Caco-2 (cell line): Measurements from ENCODE around the gene NIM1K. TPM values are rescaled to one million over a fixed set of nuclear protein-coding genes. Genes with fewer than 3 reads are reported as not detected.

Source experiments
- BruUV-seq: library from RNA; stranded (reverse); fragments of 400-500 nt; replicated peaks from 2 replicates; lab custom pipeline; 2021; lab: Mats Ljungman, UMichigan
- CTCF ChIA-PET: fragments of 300-600 bp; sonication (Branson Sonifier 250); formaldehyde crosslinking; loops from one replicate; lab custom pipeline; 2022; ENCODE audit warnings: antibody characterized with exemption; lab: Charles Lee
- POLR2A ChIA-PET: fragments of 300-600 bp; sonication (Branson Sonifier 250); formaldehyde crosslinking; loops from one replicate; lab custom pipeline; 2022; ENCODE audit warnings: antibody characterized with exemption; lab: Charles Lee
- DNase-seq, 2 experiments: peaks; one replicate each; pipeline versions ENCODE4 v3.0.0 to v3.0.0-alpha.2; 2020 to 2022
- H3K27me3 ChIP-seq: replicated peaks from 2 replicates; pipeline ENCODE4 v1.6.0; 2011; ENCODE audit warnings: low read length; ENCODE audit not compliant: control insufficient read depth, insufficient read depth
- H3K36me3 ChIP-seq: 2 replicates; pipeline ENCODE4 v1.5.1; 2011; ENCODE audit warnings: low read length; ENCODE audit not compliant: control insufficient read depth, insufficient read depth
- H3K4me1 ChIP-seq: fragments of 250-450 bp; sonication (Bioruptor Pico); 2 replicates; pipeline ENCODE4 v1.5.1; 2020; ENCODE audit warnings: mild to moderate bottlenecking
- H3K4me3 ChIP-seq: 2 replicates; pipeline ENCODE4 v1.5.1; 2011; ENCODE audit warnings: low read depth, mild to moderate bottlenecking, control low read depth, low read length
- H3K9me3 ChIP-seq: fragments of 250-450 bp; sonication (Bioruptor Pico); 2 replicates; pipeline ENCODE4 v1.5.1; 2020; ENCODE audit warnings: mild to moderate bottlenecking, moderate library complexity
- H3K27ac Mint-ChIP-seq: one replicate; pipeline ENCODE4 v1.8.0; 2022; ENCODE audit warnings: mixed read lengths; ENCODE audit not compliant: unreplicated experiment
- H3K27me3 Mint-ChIP-seq: one replicate; pipeline ENCODE4 v1.8.0; 2022; ENCODE audit warnings: mixed read lengths; ENCODE audit not compliant: insufficient read depth, unreplicated experiment
- H3K36me3 Mint-ChIP-seq: one replicate; pipeline ENCODE4 v1.8.0; 2022; ENCODE audit warnings: mild to moderate bottlenecking, mixed read lengths; ENCODE audit not compliant: insufficient read depth, unreplicated experiment
- H3K4me1 Mint-ChIP-seq: one replicate; pipeline ENCODE4 v1.8.0; 2022; ENCODE audit warnings: low read depth, mixed read lengths; ENCODE audit not compliant: unreplicated experiment
- H3K4me3 Mint-ChIP-seq: one replicate; pipeline ENCODE4 v1.8.0; 2022; ENCODE audit warnings: mild to moderate bottlenecking, moderate library complexity, mixed read lengths; ENCODE audit not compliant: unreplicated experiment
- H3K9me3 Mint-ChIP-seq: one replicate; pipeline ENCODE4 v1.8.0; 2022; ENCODE audit warnings: mixed read lengths; ENCODE audit not compliant: unreplicated experiment
- CTCF ChIP-seq, 2 experiments: fragments of 200-600 bp in 1 of 2; IDR thresholded peaks; 1 replicate in 1 of 2; 2 replicates in 1 of 2; pipeline versions ENCODE4 v1.5.1 to v1.8.0; 2011 to 2022; ENCODE audit warnings: antibody characterized with exemption in 1 of 2, control low read depth in 1 of 2, inconsistent platforms in 1 of 2, low read depth in 1 of 2, low read length in 1 of 2, mild to moderate bottlenecking in 1 of 2, moderate library complexity in 1 of 2; ENCODE audit not compliant: insufficient read depth in 1 of 2, severe bottlenecking in 1 of 2, unreplicated experiment in 1 of 2
- intact Hi-C: fragments of 100-400 bp; cut with micrococcal nuclease; formaldehyde crosslinking; loops from one replicate; pipeline ENCODE4 v1.10.0; 2022; ENCODE audit not compliant: unreplicated experiment
- total RNA-seq: library from RNA; stranded (reverse); gene quantifications from 2 replicates; pipeline ENCODE4 v1.2.3, GENCODE V29; 2022

NIM1K gene
- total RNA-seq, 1 experiment from 2014 or later = not detected

- TF ChIP-seq CTCF (IDR thresholded peaks at IDR 0.05; ENCODE audit: insufficient read depth in 1 of 2, low read depth in 1 of 2, low read length in 1 of 2, severe bottlenecking in 1 of 2, unreplicated experiment in 1 of 2) = no peak
- no peak overlapping the region for H3K4me3 ChIP-seq
- H3K4me3 Mint-ChIP-seq = no peak overlapping the region
- intact Hi-C loops = no loop called here
- POLR2A ChIA-PET = no interaction called here
- no peaks in the 10 kb centered on the region for H3K9me3 Mint-ChIP-seq
- CTCF ChIA-PET = no interaction called here
- no peaks in the 10 kb centered on the region for H3K4me1 Mint-ChIP-seq
- H3K27ac Mint-ChIP-seq = no peak overlapping the region
- no peaks in the 10 kb centered on the region for H3K4me1 ChIP-seq
- BruUV-seq = no TSS peak
- peaks cover 9% of the 10 kb centered on the region for H3K27me3 Mint-ChIP-seq
- H3K27me3 ChIP-seq = no peaks in the 10 kb centered on the region
- DNase-seq = no peak
- H3K9me3 ChIP-seq = no peaks in the 10 kb centered on the region
- H3K36me3 ChIP-seq = no peaks in the 10 kb centered on the region
- no peaks in the 10 kb centered on the region for H3K36me3 Mint-ChIP-seq
Observed at GRCh38 chr5:43244823-43245565, 53.0 kb downstream of the NIM1K start.

- BruUV-seq = no TSS peak
- no peak for TF ChIP-seq CTCF (IDR thresholded peaks at IDR 0.05; ENCODE audit: insufficient read depth in 1 of 2, low read depth in 1 of 2, low read length in 1 of 2, severe bottlenecking in 1 of 2, unreplicated experiment in 1 of 2)
- no peaks in the 10 kb centered on the region for H3K4me1 ChIP-seq
- no peaks in the 10 kb centered on the region for H3K36me3 ChIP-seq
- intact Hi-C loops = no loop called here
- POLR2A ChIA-PET = no interaction called here
- Mint-ChIP-seq H3K27me3 (peaks cover 6% of the 10 kb centered on the region), H3K27ac (no peak overlapping the region), H3K4me3 (no peak overlapping the region), H3K9me3 (no peaks in the 10 kb centered on the region), H3K4me1 (no peaks in the 10 kb centered on the region), H3K36me3 (no peaks in the 10 kb centered on the region)
- H3K27me3 ChIP-seq = no peaks in the 10 kb centered on the region
- CTCF ChIA-PET = no interaction called here
- H3K4me3 ChIP-seq = no peak overlapping the region
- H3K9me3 ChIP-seq = no peaks in the 10 kb centered on the region
- no peak for DNase-seq
Observed at GRCh38 chr5:43245724-43246385, 53.8 kb downstream of the NIM1K start.

- no peaks in the 10 kb centered on the region for H3K9me3 Mint-ChIP-seq
- H3K27ac Mint-ChIP-seq = no peak overlapping the region
- no peak for DNase-seq
- no peaks in the 10 kb centered on the region for H3K27me3 Mint-ChIP-seq
- TF ChIP-seq CTCF (IDR thresholded peaks at IDR 0.05; ENCODE audit: insufficient read depth in 1 of 2, low read depth in 1 of 2, low read length in 1 of 2, severe bottlenecking in 1 of 2, unreplicated experiment in 1 of 2) = no peak
- Histone ChIP-seq H3K4me1 (peaks cover 8% of the 10 kb centered on the region), H3K4me3 (no peak overlapping the region), H3K36me3 (no peaks in the 10 kb centered on the region), H3K27me3 (no peaks in the 10 kb centered on the region), H3K9me3 (no peaks in the 10 kb centered on the region)
- ChIA-PET POLR2A (no interaction called here), CTCF (no interaction called here)
- no TSS peak for BruUV-seq
- H3K36me3 Mint-ChIP-seq = no peaks in the 10 kb centered on the region
- no peak overlapping the region for H3K4me3 Mint-ChIP-seq
- intact Hi-C loops = no loop called here
- peaks cover 16% of the 10 kb centered on the region for H3K4me1 Mint-ChIP-seq
Observed at GRCh38 chr5:43251754-43252153, 59.7 kb downstream of the NIM1K start.
